ENCODE data around the gene DPYD. TPM values are rescaled to one million over a fixed set of nuclear protein-coding genes. Genes with fewer than 3 reads are reported as not detected.

DPYD gene
- total and polyA plus RNA-seq, 10 of the 15 experiments (the other 5 are each of a cell fraction or from before 2014, with no cell fraction given): 5.7 to 23.8 (median 10.2) TPM

- Histone ChIP-seq H3K79me2 (ENCODE audit: control insufficient read depth, insufficient read depth, low read length) (no peaks in the 10 kb centered on the region), H3K36me3 (ENCODE audit: control insufficient read depth in 2 of 2, insufficient read depth in 2 of 2, low read length in 1 of 2) (no peaks in the 10 kb centered on the region), H3K4me3 (no peak overlapping the region), H3K27ac (ENCODE audit: control insufficient read depth, insufficient read depth) (no peak overlapping the region), H3K9ac (ENCODE audit: control insufficient read depth, insufficient read depth, low read length) (no peak overlapping the region), H3K4me1 (ENCODE audit: control insufficient read depth, insufficient read depth, low read length) (no peaks in the 10 kb centered on the region), H3K27me3 (replicated peaks in 1 of 2; ENCODE audit: control insufficient read depth in 2 of 2, insufficient read depth in 2 of 2, low read length in 1 of 2) (no peaks in the 10 kb centered on the region), H4K20me1 (ENCODE audit: control insufficient read depth, insufficient read depth) (no peaks in the 10 kb centered on the region), H3K9me3 (replicated peaks; ENCODE audit: control insufficient read depth, insufficient read depth, low read length) (no peaks in the 10 kb centered on the region; the same call in 2 of the 3 replicates), H3K4me2 (ENCODE audit: control insufficient read depth, insufficient read depth) (no peak overlapping the region), H2AFZ (ENCODE audit: control insufficient read depth, low read depth, low read length) (no peak overlapping the region)
- no TSS peak for BruUV-seq (replicated peaks)
- in situ Hi-C loops (cut with MboI): no loop called here
- TF ChIP-seq NFXL1 (IDR thresholded peaks at IDR 0.05; ENCODE audit: borderline replicate concordance) (no peak), E2F8 (IDR thresholded peaks at IDR 0.05; ENCODE audit: low read depth, partially characterized antibody) (no peak), NFYA (IDR thresholded peaks at IDR 0.05; ENCODE audit: borderline replicate concordance, low read depth, low read length) (no peak), BACH1 (IDR thresholded peaks at IDR 0.05; ENCODE audit: borderline replicate concordance) (no peak), POLR2AphosphoS2 (IDR thresholded peaks at IDR 0.05; ENCODE audit: low read depth, low read length) (no peak), RAD21 (IDR thresholded peaks at IDR 0.05; ENCODE audit: insufficient read depth, low read depth, low read length) (no peak), ZNF24 (IDR thresholded peaks at IDR 0.05) (no peak), ZBTB33 (IDR thresholded peaks at IDR 0.05) (no peak), MXI1 (IDR thresholded peaks at IDR 0.05; ENCODE audit: low read depth, low read length) (no peak), CREB1 (IDR thresholded peaks at IDR 0.05; ENCODE audit: low read depth) (no peak)
- TF ChIP-seq, protein P1, sequence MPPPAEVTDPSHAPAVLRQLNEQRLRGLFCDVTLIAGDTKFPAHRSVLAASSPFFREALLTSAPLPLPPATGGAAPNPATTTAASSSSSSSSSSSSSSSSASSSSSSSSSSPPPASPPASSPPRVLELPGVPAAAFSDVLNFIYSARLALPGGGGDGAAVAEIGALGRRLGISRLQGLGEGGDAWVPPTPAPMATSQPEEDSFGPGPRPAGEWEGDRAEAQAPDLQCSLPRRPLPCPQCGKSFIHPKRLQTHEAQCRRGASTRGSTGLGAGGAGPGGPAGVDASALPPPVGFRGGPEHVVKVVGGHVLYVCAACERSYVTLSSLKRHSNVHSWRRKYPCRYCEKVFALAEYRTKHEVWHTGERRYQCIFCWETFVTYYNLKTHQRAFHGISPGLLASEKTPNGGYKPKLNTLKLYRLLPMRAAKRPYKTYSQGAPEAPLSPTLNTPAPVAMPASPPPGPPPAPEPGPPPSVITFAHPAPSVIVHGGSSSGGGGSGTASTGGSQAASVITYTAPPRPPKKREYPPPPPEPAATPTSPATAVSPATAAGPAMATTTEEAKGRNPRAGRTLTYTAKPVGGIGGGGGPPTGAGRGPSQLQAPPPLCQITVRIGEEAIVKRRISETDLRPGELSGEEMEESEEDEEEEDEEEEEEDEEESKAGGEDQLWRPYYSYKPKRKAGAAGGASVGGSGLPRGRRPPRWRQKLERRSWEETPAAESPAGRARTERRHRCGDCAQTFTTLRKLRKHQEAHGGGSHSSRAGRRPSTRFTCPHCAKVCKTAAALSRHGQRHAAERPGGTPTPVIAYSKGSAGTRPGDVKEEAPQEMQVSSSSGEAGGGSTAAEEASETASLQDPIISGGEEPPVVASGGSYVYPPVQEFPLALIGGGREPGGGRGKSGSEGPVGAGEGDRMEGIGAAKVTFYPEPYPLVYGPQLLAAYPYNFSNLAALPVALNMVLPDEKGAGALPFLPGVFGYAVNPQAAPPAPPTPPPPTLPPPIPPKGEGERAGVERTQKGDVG (CRISPR knock-in tag; IDR thresholded peaks at IDR 0.05): no peak
- POLR2A ChIA-PET: interaction anchor here (0.8 to 0.9 kb wide), 2 partner anchors 10 to 42 kb away, joined by 3 to 4 read pairs; no protein-coding TSS in a partner anchor
- WGBS (ENCODE audit: insufficient coverage, insufficient replicate concordance, low lambda C conversion rate, missing lambda C conversion rate): 0% methylated on average over 1 of the region's 1 CpG
- FAIRE-seq (no peak), ATAC-seq (no peak), DNase-seq (ENCODE audit: low read depth, low spot score) (no peak)
- RAD21 ChIA-PET (ENCODE audit: unreplicated experiment): interaction anchor here (0.6 to 1.7 kb wide), 4 partner anchors 10 to 421 kb away, joined by 3 to 5 read pairs (median 4); no protein-coding TSS in a partner anchor
- SMC1A ChIA-PET (ENCODE audit: uncharacterized antibody, unreplicated experiment): interaction anchor here (1.0 to 3.2 kb wide), 7 partner anchors 11 to 264 kb away, joined by 3 to 9 read pairs (median 3); no protein-coding TSS in a partner anchor
- CTCF ChIA-PET: interaction anchor here (1.3 to 2.2 kb wide), 3 partner anchors 10 to 41 kb away, joined by 4 to 9 read pairs (median 4); no protein-coding TSS in a partner anchor
- intact Hi-C loops (cut with micrococcal nuclease; ENCODE audit: unreplicated experiment): loop anchor here (5.0 kb wide), 3 partner anchors 46 to 346 kb away; no protein-coding TSS in a partner anchor
Observed at GRCh38 chr1:97507863-97508262, 413.0 kb downstream of the DPYD start.

Data from GM12878 (cell line).